C4-2B (cell line): ENCODE measurements around the gene PPP2R3B.

Experiments used
- H3K27ac ChIP-seq: fragments of 450-650 bp; 2 replicates; pipeline ENCODE4 v1.5.1; 2017
- ZFX ChIP-seq: fragments of 450-650 bp; IDR thresholded peaks from 2 replicates; pipeline ENCODE4 v1.6.1; 2017
- TF ChIP-seq, protein P1 (sequence below): fragments of 450-650 bp; conservative IDR thresholded peaks from 2 replicates; pipeline ENCODE4 v1.5.1; 2017; ENCODE audit warnings: mild to moderate bottlenecking

The PPP2R3B gene

GRCh38 chrX:292900-293897 lies 93.5 kb downstream of the PPP2R3B start:
- TF ChIP-seq, protein P1, sequence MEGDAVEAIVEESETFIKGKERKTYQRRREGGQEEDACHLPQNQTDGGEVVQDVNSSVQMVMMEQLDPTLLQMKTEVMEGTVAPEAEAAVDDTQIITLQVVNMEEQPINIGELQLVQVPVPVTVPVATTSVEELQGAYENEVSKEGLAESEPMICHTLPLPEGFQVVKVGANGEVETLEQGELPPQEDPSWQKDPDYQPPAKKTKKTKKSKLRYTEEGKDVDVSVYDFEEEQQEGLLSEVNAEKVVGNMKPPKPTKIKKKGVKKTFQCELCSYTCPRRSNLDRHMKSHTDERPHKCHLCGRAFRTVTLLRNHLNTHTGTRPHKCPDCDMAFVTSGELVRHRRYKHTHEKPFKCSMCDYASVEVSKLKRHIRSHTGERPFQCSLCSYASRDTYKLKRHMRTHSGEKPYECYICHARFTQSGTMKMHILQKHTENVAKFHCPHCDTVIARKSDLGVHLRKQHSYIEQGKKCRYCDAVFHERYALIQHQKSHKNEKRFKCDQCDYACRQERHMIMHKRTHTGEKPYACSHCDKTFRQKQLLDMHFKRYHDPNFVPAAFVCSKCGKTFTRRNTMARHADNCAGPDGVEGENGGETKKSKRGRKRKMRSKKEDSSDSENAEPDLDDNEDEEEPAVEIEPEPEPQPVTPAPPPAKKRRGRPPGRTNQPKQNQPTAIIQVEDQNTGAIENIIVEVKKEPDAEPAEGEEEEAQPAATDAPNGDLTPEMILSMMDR = no peak
- no peak for TF ChIP-seq ZFX
- H3K27ac ChIP-seq = no peak overlapping the region

DNA sequence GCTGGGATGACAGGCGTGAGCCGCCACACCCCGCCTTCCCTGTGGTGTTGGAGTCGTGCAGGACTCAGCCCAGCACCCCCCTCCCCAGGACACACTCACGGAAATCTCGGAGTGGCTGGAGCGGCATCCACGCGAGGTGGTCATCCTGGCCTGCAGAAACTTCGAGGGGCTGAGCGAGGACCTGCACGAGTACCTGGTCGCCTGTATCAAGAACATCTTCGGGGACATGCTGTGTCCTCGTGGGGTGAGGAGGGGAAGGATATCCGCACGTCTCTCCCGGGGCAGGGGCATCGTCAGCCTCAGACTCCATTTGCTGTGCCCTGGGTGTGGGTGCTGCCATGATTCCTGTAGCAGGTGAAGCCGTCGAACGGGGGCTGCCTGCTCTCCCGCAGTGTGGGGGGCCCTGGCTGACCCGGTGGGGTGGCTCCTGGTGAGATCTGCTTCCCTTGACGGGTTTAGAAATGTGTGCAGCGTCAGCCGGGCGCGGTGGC lies 95.3 kb downstream of the PPP2R3B start:
- H3K27ac ChIP-seq = no peak overlapping the region
- no peak for TF ChIP-seq ZFX
- TF ChIP-seq, protein P1 = no peak

GRCh38 chrX:290476-291166 lies 96.1 kb downstream of the PPP2R3B start:
- no peak overlapping the region for H3K27ac ChIP-seq
- TF ChIP-seq, protein P1 = no peak
- TF ChIP-seq ZFX = no peak

- no peak for TF ChIP-seq ZFX
- TF ChIP-seq, protein P1 = no peak
- H3K27ac ChIP-seq = no peak overlapping the region
Observed at GRCh38 chrX:288561-288991, 98.1 kb downstream of the PPP2R3B start.

DNA sequence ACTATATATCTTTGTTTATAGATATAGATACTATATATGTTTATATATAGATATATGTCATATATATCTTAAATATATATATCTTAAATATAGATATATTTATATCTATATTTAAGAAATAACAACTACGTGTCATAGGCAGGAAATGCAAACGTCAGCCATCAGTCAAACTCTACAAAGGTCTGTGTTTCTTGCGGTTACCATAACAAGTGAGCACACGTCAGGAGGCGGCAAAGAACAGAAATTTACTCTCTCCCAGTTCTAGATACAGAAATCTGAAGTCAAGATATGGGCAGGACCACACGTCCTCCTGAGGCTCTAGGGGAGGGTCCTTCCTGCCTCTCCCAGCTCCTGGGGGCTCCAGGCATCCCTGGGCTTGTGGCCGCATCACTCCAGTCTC lies 99.0 kb downstream of the PPP2R3B start:
- TF ChIP-seq ZFX = no peak
- TF ChIP-seq, protein P1 = no peak
- no peak overlapping the region for H3K27ac ChIP-seq

DNA sequence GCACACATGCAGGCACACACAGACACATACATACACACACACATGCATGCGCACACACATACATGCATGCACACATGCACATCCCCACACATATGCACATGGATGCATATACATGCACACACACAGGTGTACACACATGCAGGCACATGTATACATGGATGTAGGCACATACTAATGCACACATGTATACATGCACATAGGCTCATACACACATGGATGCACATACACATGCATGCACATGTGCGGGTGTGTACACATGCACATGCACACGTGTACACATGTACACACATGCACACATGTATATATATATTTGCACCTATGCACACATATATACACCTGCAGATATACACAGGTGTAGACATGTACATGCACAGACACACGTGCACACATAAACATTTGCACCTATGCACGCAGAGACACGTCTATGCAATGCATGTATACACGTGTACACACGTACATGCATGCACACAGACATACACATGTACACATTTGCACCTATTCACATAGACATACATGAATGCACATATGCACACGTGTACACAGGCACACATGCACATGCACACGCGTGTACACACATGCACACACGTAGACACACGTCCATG lies 101.5 kb downstream of the PPP2R3B start:
- H3K27ac ChIP-seq = no peak overlapping the region
- no peak for TF ChIP-seq ZFX
- TF ChIP-seq, protein P1 = no peak
